K562 (cell line): ENCODE measurements around the gene UBE2E3.

Source experiments
- ADNP ChIP-seq: fragments of 200-800 bp; sonication (Bioruptor generic); IDR thresholded peaks from 2 replicates; pipeline ENCODE4 v1.6.1; 2016; ENCODE audit warnings: missing genetic modification characterization, missing compliant biosample characterization
- BRF1 ChIP-seq: IDR thresholded peaks from 3 replicates; pipeline ENCODE4 v1.6.1; 2011; ENCODE audit warnings: borderline replicate concordance, mild to moderate bottlenecking; ENCODE audit not compliant: insufficient read length; ENCODE audit errors: extremely low read depth
- POLR2A ChIP-seq: fragments of 450-650 bp; conservative IDR thresholded peaks from 2 replicates; pipeline ENCODE4 v1.6.1; 2016
- PURB ChIP-seq: sonication (generic); formaldehyde crosslinking; IDR thresholded peaks from 2 replicates; pipeline ENCODE4 v1.9.0; 2021; ENCODE audit warnings: low read depth, mild to moderate bottlenecking, missing genetic modification reagents
- TCF7 ChIP-seq: sonication (generic); IDR thresholded peaks from 2 replicates; pipeline ENCODE4 v1.6.1; 2016; ENCODE audit warnings: antibody characterized with exemption, borderline replicate concordance

GRCh38 chr2:181046833-181047232 is 66.4 kb downstream of the UBE2E3 start:
- TF ChIP-seq ADNP (no peak), TCF7 (no peak), BRF1 (no peak), POLR2A (no peak), PURB (CRISPR knock-in tag) (no peak)
